ENCODE data around the gene PLXNB1. TPM values are rescaled to one million over a fixed set of nuclear protein-coding genes. Genes with fewer than 3 reads are reported as not detected.

The PLXNB1 gene
- total and polyA plus RNA-seq, 2 of the 13 experiments (the other 11 are each of a cell fraction or from before 2014, with no cell fraction given), result 86.0 to 143 TPM

DNA sequence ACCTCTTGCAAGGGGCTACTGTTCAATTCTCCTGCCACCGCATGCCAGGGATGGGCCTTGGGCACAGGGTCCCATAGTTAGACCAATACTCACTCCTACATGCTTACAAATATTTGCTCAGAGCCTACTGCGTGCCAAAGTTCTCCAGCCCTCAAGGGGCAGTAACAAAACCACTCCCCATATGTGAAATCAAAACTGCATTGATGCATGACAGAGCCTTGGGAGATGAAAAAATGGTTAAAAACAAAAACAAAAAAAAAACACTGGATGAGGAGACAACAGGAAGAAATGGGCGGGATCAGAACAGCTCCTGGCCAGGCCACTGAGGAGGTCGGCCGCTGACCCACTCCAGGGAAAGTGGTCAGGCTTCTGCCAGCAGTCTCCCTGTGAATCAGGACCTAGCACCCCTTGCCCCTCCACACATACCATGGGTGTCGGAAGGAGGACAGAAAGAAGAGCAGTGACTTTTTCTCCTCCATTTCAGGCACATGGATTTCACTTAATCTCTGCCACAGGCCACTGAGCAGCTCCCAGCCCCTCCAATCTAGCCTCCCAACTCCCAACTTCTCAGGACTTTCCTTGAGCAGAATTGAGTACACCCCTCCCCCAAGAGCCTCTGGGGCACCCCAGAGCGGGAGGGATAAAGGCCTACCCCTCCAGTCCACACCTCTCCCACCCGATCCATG lies 2.8 kb downstream of the PLXNB1 start (continued):
- no peak for TF ChIP-seq PAX8 (CRISPR knock-in tag; IDR thresholded peaks at IDR 0.05; ENCODE audit: borderline replicate concordance)
- TF ChIP-seq, protein P1, sequence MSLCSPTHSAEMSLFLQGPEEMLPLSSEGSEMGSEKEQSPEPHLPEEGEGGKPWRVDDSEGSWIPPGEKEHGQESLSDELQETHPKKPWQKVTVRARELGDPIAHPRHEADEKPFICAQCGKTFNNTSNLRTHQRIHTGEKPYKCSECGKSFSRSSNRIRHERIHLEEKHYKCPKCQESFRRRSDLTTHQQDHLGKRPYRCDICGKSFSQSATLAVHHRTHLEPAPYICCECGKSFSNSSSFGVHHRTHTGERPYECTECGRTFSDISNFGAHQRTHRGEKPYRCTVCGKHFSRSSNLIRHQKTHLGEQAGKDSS (CRISPR knock-in tag; IDR thresholded peaks at IDR 0.05; ENCODE audit: borderline replicate concordance, low read depth), result no peak
- peak in 1 of 2 experiments; percentile 26; a peak in 1 of 4 replicates for TF ChIP-seq EP300 (IDR thresholded peaks at IDR 0.05; ENCODE audit: low read depth in 2 of 2, low read length in 2 of 2)
- no peak for TF ChIP-seq EP300 (CRISPR knock-in tag; IDR thresholded peaks at IDR 0.05; ENCODE audit: borderline replicate concordance)
- TF ChIP-seq, protein P2, sequence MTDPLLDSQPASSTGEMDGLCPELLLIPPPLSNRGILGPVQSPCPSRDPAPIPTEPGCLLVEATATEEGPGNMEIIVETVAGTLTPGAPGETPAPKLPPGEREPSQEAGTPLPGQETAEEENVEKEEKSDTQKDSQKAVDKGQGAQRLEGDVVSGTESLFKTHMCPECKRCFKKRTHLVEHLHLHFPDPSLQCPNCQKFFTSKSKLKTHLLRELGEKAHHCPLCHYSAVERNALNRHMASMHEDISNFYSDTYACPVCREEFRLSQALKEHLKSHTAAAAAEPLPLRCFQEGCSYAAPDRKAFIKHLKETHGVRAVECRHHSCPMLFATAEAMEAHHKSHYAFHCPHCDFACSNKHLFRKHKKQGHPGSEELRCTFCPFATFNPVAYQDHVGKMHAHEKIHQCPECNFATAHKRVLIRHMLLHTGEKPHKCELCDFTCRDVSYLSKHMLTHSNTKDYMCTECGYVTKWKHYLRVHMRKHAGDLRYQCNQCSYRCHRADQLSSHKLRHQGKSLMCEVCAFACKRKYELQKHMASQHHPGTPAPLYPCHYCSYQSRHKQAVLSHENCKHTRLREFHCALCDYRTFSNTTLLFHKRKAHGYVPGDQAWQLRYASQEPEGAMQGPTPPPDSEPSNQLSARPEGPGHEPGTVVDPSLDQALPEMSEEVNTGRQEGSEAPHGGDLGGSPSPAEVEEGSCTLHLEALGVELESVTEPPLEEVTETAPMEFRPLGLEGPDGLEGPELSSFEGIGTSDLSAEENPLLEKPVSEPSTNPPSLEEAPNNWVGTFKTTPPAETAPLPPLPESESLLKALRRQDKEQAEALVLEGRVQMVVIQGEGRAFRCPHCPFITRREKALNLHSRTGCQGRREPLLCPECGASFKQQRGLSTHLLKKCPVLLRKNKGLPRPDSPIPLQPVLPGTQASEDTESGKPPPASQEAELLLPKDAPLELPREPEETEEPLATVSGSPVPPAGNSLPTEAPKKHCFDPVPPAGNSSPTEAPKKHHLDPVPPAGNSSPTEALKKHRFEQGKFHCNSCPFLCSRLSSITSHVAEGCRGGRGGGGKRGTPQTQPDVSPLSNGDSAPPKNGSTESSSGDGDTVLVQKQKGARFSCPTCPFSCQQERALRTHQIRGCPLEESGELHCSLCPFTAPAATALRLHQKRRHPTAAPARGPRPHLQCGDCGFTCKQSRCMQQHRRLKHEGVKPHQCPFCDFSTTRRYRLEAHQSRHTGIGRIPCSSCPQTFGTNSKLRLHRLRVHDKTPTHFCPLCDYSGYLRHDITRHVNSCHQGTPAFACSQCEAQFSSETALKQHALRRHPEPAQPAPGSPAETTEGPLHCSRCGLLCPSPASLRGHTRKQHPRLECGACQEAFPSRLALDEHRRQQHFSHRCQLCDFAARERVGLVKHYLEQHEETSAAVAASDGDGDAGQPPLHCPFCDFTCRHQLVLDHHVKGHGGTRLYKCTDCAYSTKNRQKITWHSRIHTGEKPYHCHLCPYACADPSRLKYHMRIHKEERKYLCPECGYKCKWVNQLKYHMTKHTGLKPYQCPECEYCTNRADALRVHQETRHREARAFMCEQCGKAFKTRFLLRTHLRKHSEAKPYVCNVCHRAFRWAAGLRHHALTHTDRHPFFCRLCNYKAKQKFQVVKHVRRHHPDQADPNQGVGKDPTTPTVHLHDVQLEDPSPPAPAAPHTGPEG (CRISPR knock-in tag; IDR thresholded peaks at IDR 0.05), result no peak
- TF ChIP-seq, protein P3, sequence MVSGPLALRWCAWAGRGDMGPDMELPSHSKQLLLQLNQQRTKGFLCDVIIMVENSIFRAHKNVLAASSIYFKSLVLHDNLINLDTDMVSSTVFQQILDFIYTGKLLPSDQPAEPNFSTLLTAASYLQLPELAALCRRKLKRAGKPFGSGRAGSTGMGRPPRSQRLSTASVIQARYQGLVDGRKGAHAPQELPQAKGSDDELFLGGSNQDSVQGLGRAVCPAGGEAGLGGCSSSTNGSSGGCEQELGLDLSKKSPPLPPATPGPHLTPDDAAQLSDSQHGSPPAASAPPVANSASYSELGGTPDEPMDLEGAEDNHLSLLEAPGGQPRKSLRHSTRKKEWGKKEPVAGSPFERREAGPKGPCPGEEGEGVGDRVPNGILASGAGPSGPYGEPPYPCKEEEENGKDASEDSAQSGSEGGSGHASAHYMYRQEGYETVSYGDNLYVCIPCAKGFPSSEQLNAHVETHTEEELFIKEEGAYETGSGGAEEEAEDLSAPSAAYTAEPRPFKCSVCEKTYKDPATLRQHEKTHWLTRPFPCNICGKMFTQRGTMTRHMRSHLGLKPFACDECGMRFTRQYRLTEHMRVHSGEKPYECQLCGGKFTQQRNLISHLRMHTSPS (CRISPR knock-in tag; IDR thresholded peaks at IDR 0.05; ENCODE audit: low read depth), result peak; percentile 98
- TF ChIP-seq, protein P4, sequence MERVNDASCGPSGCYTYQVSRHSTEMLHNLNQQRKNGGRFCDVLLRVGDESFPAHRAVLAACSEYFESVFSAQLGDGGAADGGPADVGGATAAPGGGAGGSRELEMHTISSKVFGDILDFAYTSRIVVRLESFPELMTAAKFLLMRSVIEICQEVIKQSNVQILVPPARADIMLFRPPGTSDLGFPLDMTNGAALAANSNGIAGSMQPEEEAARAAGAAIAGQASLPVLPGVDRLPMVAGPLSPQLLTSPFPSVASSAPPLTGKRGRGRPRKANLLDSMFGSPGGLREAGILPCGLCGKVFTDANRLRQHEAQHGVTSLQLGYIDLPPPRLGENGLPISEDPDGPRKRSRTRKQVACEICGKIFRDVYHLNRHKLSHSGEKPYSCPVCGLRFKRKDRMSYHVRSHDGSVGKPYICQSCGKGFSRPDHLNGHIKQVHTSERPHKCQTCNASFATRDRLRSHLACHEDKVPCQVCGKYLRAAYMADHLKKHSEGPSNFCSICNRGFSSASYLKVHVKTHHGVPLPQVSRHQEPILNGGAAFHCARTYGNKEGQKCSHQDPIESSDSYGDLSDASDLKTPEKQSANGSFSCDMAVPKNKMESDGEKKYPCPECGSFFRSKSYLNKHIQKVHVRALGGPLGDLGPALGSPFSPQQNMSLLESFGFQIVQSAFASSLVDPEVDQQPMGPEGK (CRISPR knock-in tag; IDR thresholded peaks at IDR 0.05), result peak; percentile 79
- TF ChIP-seq HOXA7 (CRISPR knock-in tag; IDR thresholded peaks at IDR 0.05), result no peak
- no peak for TF ChIP-seq TSC22D2 (CRISPR knock-in tag; IDR thresholded peaks at IDR 0.05; ENCODE audit: borderline replicate concordance)
- TF ChIP-seq, protein P5, sequence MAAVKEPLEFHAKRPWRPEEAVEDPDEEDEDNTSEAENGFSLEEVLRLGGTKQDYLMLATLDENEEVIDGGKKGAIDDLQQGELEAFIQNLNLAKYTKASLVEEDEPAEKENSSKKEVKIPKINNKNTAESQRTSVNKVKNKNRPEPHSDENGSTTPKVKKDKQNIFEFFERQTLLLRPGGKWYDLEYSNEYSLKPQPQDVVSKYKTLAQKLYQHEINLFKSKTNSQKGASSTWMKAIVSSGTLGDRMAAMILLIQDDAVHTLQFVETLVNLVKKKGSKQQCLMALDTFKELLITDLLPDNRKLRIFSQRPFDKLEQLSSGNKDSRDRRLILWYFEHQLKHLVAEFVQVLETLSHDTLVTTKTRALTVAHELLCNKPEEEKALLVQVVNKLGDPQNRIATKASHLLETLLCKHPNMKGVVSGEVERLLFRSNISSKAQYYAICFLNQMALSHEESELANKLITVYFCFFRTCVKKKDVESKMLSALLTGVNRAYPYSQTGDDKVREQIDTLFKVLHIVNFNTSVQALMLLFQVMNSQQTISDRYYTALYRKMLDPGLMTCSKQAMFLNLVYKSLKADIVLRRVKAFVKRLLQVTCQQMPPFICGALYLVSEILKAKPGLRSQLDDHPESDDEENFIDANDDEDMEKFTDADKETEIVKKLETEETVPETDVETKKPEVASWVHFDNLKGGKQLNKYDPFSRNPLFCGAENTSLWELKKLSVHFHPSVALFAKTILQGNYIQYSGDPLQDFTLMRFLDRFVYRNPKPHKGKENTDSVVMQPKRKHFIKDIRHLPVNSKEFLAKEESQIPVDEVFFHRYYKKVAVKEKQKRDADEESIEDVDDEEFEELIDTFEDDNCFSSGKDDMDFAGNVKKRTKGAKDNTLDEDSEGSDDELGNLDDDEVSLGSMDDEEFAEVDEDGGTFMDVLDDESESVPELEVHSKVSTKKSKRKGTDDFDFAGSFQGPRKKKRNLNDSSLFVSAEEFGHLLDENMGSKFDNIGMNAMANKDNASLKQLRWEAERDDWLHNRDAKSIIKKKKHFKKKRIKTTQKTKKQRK (IDR thresholded peaks at IDR 0.05; ENCODE audit: low read length), result no peak
- no peak for TF ChIP-seq JUND (CRISPR knock-in tag; IDR thresholded peaks at IDR 0.05)
- TF ChIP-seq, protein P6, sequence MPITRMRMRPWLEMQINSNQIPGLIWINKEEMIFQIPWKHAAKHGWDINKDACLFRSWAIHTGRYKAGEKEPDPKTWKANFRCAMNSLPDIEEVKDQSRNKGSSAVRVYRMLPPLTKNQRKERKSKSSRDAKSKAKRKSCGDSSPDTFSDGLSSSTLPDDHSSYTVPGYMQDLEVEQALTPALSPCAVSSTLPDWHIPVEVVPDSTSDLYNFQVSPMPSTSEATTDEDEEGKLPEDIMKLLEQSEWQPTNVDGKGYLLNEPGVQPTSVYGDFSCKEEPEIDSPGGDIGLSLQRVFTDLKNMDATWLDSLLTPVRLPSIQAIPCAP (CRISPR knock-in tag; IDR thresholded peaks at IDR 0.05; ENCODE audit: low read depth), result no peak
- no peak for TF ChIP-seq ZNF124 (CRISPR knock-in tag; IDR thresholded peaks at IDR 0.05)

Measured in HepG2 (cell line).